Neural cell (in vitro differentiated cells): ENCODE measurements around the gene CIB4. TPM values are rescaled to one million over a fixed set of nuclear protein-coding genes. Genes with fewer than 3 reads are reported as not detected.

ENCODE experiments used
- H2AFZ ChIP-seq: fragments of 200-600, 300-800 bp; sonication (generic), shearing (Covaris generic); 2 replicates; pipeline ENCODE4 v1.6.0; 2014; ENCODE audit warnings: low read depth, mild to moderate bottlenecking, antibody characterized with exemption, low read length, moderate library complexity
- H3F3A ChIP-seq: fragments of 200-600 bp; shearing (Covaris generic); 2 replicates; pipeline ENCODE4 v1.6.1; 2016; ENCODE audit warnings: mild to moderate bottlenecking, moderate library complexity, mixed read lengths, antibody characterized with exemption, low read length; ENCODE audit not compliant: insufficient read depth, poor library complexity, severe bottlenecking
- H3K27ac ChIP-seq: fragments of 200-600, 300-800 bp; sonication (generic), shearing (Covaris generic); 2 replicates; pipeline ENCODE4 v1.5.1; 2014; ENCODE audit warnings: mild to moderate bottlenecking, low read length, moderate library complexity
- H3K27me3 ChIP-seq: fragments of 300-800, 200-600 bp; sonication (generic), shearing (Covaris generic); 2 replicates; pipeline ENCODE4 v1.6.0; 2014; ENCODE audit warnings: mild to moderate bottlenecking, low read depth, low read length, moderate library complexity; ENCODE audit not compliant: insufficient read depth
- H3K36me3 ChIP-seq: fragments of 300-800, 200-600 bp; sonication (generic), shearing (Covaris generic); 2 replicates; pipeline ENCODE4 v1.5.1; 2014; ENCODE audit warnings: mild to moderate bottlenecking, antibody characterized with exemption, low read length, moderate library complexity; ENCODE audit not compliant: insufficient read depth
- H3K4me2 ChIP-seq: fragments of 300-800, 200-600 bp; sonication (generic), shearing (Covaris generic); 2 replicates; pipeline ENCODE4 v1.6.0; 2014; ENCODE audit warnings: mild to moderate bottlenecking, low read length
- H3K4me3 ChIP-seq: fragments of 300-800, 200-600 bp; sonication (generic), shearing (Covaris generic); 2 replicates; pipeline ENCODE4 v1.5.1; 2014; ENCODE audit warnings: mild to moderate bottlenecking, low read length, moderate library complexity
- H3K79me2 ChIP-seq: fragments of 200-600 bp; shearing (Covaris generic); replicated peaks from 2 replicates; pipeline ENCODE4 v1.6.0; 2014; ENCODE audit warnings: mild to moderate bottlenecking, low read length, moderate library complexity; ENCODE audit not compliant: insufficient read depth
- H3K9ac ChIP-seq: fragments of 300-800, 200-600 bp; sonication (generic), shearing (Covaris generic); 2 replicates; pipeline ENCODE4 v1.6.1; 2016; ENCODE audit warnings: mild to moderate bottlenecking, low read length, mixed read lengths
- H3K9me2 ChIP-seq: fragments of 200-600 bp; shearing (Covaris generic); 2 replicates; pipeline ENCODE4 v1.6.1; 2016; ENCODE audit warnings: mild to moderate bottlenecking, low read length, mixed read lengths; ENCODE audit not compliant: insufficient read depth
- H3K9me3 ChIP-seq: fragments of 200-600, 300-800 bp; sonication (generic), shearing (Covaris generic); 2 replicates; pipeline ENCODE4 v1.6.1; 2016; ENCODE audit warnings: mild to moderate bottlenecking, mixed run types, low read length, moderate library complexity, mixed read lengths
- H4K20me1 ChIP-seq: fragments of 200-600 bp; shearing (Covaris generic); 2 replicates; pipeline ENCODE4 v1.6.1; 2016; ENCODE audit warnings: mild to moderate bottlenecking, mixed run types; ENCODE audit not compliant: insufficient read depth
- EP300 ChIP-seq: fragments of 450-650 bp; conservative IDR thresholded peaks from 2 replicates; pipeline ENCODE4 v1.6.1; 2014; ENCODE audit warnings: antibody characterized with exemption, mild to moderate bottlenecking, moderate library complexity; ENCODE audit not compliant: poor library complexity, severe bottlenecking
- EZH2 ChIP-seq: fragments of 200-600, 300-800 bp; shearing (Covaris generic), sonication (generic); IDR thresholded peaks from 2 replicates; pipeline ENCODE4 v1.6.1; 2014; ENCODE audit warnings: antibody characterized with exemption, low read length, borderline replicate concordance, mild to moderate bottlenecking; ENCODE audit not compliant: insufficient read depth, poor library complexity, severe bottlenecking
- MXI1 ChIP-seq: fragments of 450-650 bp; conservative IDR thresholded peaks from 2 replicates; pipeline ENCODE4 v1.6.1; 2014; ENCODE audit warnings: antibody characterized with exemption, mild to moderate bottlenecking; ENCODE audit not compliant: poor library complexity, severe bottlenecking
- POLR2AphosphoS5 ChIP-seq: IDR thresholded peaks from 2 replicates; pipeline ENCODE4 v1.6.1; 2012
- RAD21 ChIP-seq: fragments of 450-650 bp; conservative IDR thresholded peaks from 2 replicates; pipeline ENCODE4 v1.6.1; 2014; ENCODE audit warnings: antibody characterized with exemption, mild to moderate bottlenecking, moderate library complexity
- SMC3 ChIP-seq: fragments of 450-650 bp; conservative IDR thresholded peaks from 2 replicates; pipeline ENCODE4 v1.6.1; 2014; ENCODE audit warnings: antibody characterized with exemption, mild to moderate bottlenecking, moderate library complexity; ENCODE audit not compliant: poor library complexity
- TAF1 ChIP-seq: IDR thresholded peaks from 2 replicates; pipeline ENCODE4 v1.6.1; 2012; ENCODE audit warnings: low read depth
- polyA plus RNA-seq: library from polyadenylated mRNA; depleted of rRNA; stranded (reverse); fragments of >200 nt; gene quantifications from 2 replicates; pipeline ENCODE4 v1.2.3, GENCODE V29; 2014
- TF ChIP-seq, protein P1 (sequence below): IDR thresholded peaks from 2 replicates; pipeline ENCODE4 v1.6.1; 2012; ENCODE audit warnings: borderline replicate concordance
- TF ChIP-seq, protein P2 (sequence below): fragments of 450-650 bp; IDR thresholded peaks from 2 replicates; pipeline ENCODE4 v1.5.1; 2014; ENCODE audit warnings: antibody characterized with exemption, mild to moderate bottlenecking, moderate library complexity; ENCODE audit not compliant: poor library complexity, severe bottlenecking

Gene CIB4
- polyA plus RNA-seq, 1 donor from 2014 or later: not detected

DNA sequence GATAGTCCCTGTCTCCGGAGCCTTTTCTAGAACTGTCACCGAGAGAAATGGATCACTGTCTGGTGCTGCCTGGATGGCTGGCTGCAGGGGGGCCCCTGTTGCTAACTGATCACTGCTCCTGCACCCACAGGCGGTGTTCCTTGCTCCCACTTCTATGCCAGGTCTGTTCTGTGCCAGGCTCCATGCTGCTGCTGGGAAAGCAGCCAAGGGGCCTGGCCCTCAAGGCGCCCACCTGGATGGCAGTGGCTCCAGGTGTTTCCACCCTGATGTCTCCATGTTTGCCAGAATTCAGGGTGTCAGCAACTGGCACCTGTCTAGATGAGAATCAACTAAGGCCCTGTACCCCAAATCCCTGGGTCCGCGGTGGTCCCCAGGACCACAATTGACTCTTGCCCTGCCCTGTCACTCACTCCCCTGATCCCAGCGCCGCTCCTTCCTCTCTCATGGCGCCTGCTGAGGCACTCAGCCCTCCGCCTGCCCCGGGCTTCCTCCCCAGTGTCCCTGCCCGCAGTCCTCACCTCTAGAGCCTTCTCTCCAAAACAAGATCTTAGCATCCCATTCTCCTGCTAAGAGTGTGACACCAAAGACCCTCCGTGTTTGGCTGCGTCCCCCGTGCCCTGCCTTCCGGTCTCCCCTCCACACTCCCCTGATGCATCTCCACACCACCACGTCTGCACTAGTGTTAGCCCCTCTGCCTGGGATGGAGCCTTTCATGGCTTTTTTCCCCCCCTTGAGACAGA, 90.7 kb downstream of the CIB4 start:
- no peaks in the 10 kb centered on the region for H3K9me3 ChIP-seq
- TF ChIP-seq MXI1 (no peak), TAF1 (no peak), SMC3 (no peak), EP300 (no peak), RAD21 (no peak), EZH2 (no peak), POLR2AphosphoS5 (no peak)
- TF ChIP-seq, protein P1, sequence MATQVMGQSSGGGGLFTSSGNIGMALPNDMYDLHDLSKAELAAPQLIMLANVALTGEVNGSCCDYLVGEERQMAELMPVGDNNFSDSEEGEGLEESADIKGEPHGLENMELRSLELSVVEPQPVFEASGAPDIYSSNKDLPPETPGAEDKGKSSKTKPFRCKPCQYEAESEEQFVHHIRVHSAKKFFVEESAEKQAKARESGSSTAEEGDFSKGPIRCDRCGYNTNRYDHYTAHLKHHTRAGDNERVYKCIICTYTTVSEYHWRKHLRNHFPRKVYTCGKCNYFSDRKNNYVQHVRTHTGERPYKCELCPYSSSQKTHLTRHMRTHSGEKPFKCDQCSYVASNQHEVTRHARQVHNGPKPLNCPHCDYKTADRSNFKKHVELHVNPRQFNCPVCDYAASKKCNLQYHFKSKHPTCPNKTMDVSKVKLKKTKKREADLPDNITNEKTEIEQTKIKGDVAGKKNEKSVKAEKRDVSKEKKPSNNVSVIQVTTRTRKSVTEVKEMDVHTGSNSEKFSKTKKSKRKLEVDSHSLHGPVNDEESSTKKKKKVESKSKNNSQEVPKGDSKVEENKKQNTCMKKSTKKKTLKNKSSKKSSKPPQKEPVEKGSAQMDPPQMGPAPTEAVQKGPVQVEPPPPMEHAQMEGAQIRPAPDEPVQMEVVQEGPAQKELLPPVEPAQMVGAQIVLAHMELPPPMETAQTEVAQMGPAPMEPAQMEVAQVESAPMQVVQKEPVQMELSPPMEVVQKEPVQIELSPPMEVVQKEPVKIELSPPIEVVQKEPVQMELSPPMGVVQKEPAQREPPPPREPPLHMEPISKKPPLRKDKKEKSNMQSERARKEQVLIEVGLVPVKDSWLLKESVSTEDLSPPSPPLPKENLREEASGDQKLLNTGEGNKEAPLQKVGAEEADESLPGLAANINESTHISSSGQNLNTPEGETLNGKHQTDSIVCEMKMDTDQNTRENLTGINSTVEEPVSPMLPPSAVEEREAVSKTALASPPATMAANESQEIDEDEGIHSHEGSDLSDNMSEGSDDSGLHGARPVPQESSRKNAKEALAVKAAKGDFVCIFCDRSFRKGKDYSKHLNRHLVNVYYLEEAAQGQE: no peak
- TF ChIP-seq, protein P2, sequence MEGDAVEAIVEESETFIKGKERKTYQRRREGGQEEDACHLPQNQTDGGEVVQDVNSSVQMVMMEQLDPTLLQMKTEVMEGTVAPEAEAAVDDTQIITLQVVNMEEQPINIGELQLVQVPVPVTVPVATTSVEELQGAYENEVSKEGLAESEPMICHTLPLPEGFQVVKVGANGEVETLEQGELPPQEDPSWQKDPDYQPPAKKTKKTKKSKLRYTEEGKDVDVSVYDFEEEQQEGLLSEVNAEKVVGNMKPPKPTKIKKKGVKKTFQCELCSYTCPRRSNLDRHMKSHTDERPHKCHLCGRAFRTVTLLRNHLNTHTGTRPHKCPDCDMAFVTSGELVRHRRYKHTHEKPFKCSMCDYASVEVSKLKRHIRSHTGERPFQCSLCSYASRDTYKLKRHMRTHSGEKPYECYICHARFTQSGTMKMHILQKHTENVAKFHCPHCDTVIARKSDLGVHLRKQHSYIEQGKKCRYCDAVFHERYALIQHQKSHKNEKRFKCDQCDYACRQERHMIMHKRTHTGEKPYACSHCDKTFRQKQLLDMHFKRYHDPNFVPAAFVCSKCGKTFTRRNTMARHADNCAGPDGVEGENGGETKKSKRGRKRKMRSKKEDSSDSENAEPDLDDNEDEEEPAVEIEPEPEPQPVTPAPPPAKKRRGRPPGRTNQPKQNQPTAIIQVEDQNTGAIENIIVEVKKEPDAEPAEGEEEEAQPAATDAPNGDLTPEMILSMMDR: no peak
- H3K4me3 ChIP-seq: no peak overlapping the region
- H3K9ac ChIP-seq: no peak overlapping the region
- no peaks in the 10 kb centered on the region for H3K27me3 ChIP-seq
- H3K36me3 ChIP-seq: no peaks in the 10 kb centered on the region
- no peaks in the 10 kb centered on the region for H3F3A ChIP-seq
- no peak overlapping the region for H3K4me2 ChIP-seq
- H2AFZ ChIP-seq: no peak overlapping the region
- H3K27ac ChIP-seq: no peak overlapping the region
- no peaks in the 10 kb centered on the region for H4K20me1 ChIP-seq
- no peaks in the 10 kb centered on the region for H3K79me2 ChIP-seq
- H3K9me2 ChIP-seq: no peaks in the 10 kb centered on the region

DNA sequence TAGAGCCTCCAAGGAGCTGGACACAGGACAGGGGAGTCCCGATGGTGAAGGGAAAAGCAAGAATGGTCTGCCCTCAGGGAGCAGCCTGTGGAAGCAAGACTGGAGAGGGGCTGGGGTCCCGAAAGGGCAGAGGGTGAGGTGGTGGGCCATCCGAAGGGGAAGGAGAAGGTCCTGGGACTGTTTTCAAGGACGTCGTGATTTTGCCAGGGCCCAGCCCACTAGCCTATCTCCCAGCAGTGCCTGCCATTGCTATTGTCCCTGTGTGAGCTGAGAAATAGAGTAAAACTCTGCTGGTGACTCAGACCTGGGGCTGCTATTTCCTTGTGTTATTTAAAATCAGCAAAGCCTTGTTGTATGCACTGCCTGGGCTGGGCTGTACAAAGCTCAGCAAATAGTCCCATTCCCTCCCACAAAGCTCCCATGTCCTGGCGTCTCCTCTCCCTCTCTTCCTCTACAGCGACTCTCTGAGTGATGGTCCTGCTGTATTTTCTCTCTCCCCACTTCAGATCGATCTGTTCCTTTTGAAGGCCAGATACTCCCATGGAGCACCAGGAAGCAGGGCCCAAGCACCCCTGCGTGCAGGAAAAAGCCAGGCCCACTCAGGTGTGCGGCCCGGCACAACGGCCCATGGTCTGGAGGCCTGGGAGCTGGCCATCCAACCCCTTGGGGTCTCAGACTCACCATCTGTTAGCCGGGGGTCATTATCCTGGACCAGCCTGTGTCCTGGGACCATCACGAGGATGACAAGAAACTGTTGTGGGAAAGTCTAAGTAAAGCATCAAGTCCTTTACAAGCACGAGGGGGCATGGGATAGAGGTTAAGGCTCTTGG, 98.3 kb downstream of the CIB4 start:
- Histone ChIP-seq H3K27me3 (no peaks in the 10 kb centered on the region), H3K9me2 (no peaks in the 10 kb centered on the region), H4K20me1 (no peaks in the 10 kb centered on the region), H3K36me3 (no peaks in the 10 kb centered on the region), H3K79me2 (no peaks in the 10 kb centered on the region), H3K4me2 (no peak overlapping the region), H3K9me3 (no peaks in the 10 kb centered on the region), H3K27ac (no peak overlapping the region), H3K9ac (no peak overlapping the region), H2AFZ (no peak overlapping the region), H3F3A (no peaks in the 10 kb centered on the region), H3K4me3 (no peak overlapping the region)
- no peak for TF ChIP-seq RAD21
- TF ChIP-seq TAF1: no peak
- no peak for TF ChIP-seq POLR2AphosphoS5
- TF ChIP-seq, protein P2: no peak
- no peak for TF ChIP-seq EZH2
- TF ChIP-seq, protein P1: no peak
- TF ChIP-seq MXI1: no peak
- no peak for TF ChIP-seq EP300
- TF ChIP-seq SMC3: no peak
